Sigmoid colon (tissue), 3 donors: ENCODE data around the gene SLC9A3.

Experiments
- CTCF ChIP-seq, 4 experiments: fragments of 450-650 bp in 3 of 4; fragments of 200-600 bp in 1 of 4; IDR thresholded peaks; one replicate each; pipeline ENCODE4 v1.5.1; 2016 to 2019; ENCODE audit warnings: antibody characterized with exemption in 4 of 4, mild to moderate bottlenecking in 3 of 4, moderate library complexity in 2 of 4
- POLR2A ChIP-seq, 2 donors: fragments of 450-650 bp; IDR thresholded peaks; one replicate each; pipeline ENCODE4 v1.6.1; 2016; ENCODE audit warnings: antibody characterized with exemption in 2 of 2, mild to moderate bottlenecking in 2 of 2, moderate library complexity in 2 of 2

- no peak for TF ChIP-seq CTCF (IDR thresholded peaks at IDR 0.05)
- TF ChIP-seq POLR2A (IDR thresholded peaks at IDR 0.05), result no peak
These were observed 70.3 kb downstream of the SLC9A3 start for GRCh38 chr5:453725-454481.
